GM18873 (cell line): ENCODE data around the gene ZBTB5.

Experiments used
- ATAC-seq: cut with Tn5 transposase; IDR thresholded peaks from one replicate; pipeline ENCODE4 v1.9.1; 2021; ENCODE audit warnings: mild to moderate bottlenecking, moderate library complexity, moderate number of reproducible peaks; ENCODE audit not compliant: unreplicated experiment, low FRiP score

The ZBTB5 gene

GRCh38 chr9:37453827-37454226 is 11.4 kb downstream of the ZBTB5 start:
- no peak for ATAC-seq

GRCh38 chr9:37452611-37453010 is 12.6 kb downstream of the ZBTB5 start:
- no peak for ATAC-seq

GRCh38 chr9:37451628-37452027 is 13.6 kb downstream of the ZBTB5 start:
- ATAC-seq = no peak

- no peak for ATAC-seq
These were observed 15.2 kb downstream of the ZBTB5 start for GRCh38 chr9:37449862-37450632.

- ATAC-seq = no peak
These were observed 18.1 kb downstream of the ZBTB5 start for GRCh38 chr9:37447111-37447510.

- no peak for ATAC-seq
These were observed 18.8 kb downstream of the ZBTB5 start for GRCh38 chr9:37446401-37446800.

GRCh38 chr9:37445832-37446231 is 19.4 kb downstream of the ZBTB5 start:
- no peak for ATAC-seq

- ATAC-seq = no peak
These were observed 20.4 kb downstream of the ZBTB5 start for GRCh38 chr9:37444890-37445289.

GRCh38 chr9:37443566-37443965 is 21.7 kb downstream of the ZBTB5 start:
- ATAC-seq = no peak

- no peak for ATAC-seq
These were observed 22.7 kb downstream of the ZBTB5 start for GRCh38 chr9:37442556-37442955.

- ATAC-seq = no peak
These were observed 23.4 kb downstream of the ZBTB5 start for GRCh38 chr9:37441776-37442370.

GRCh38 chr9:37438359-37438758 is 26.9 kb downstream of the ZBTB5 start:
- no peak for ATAC-seq

GRCh38 chr9:37437621-37438020 is 27.6 kb downstream of the ZBTB5 start:
- no peak for ATAC-seq

GRCh38 chr9:37437010-37437409 is 28.2 kb downstream of the ZBTB5 start:
- ATAC-seq = no peak

GRCh38 chr9:37436540-37436939 is 28.7 kb downstream of the ZBTB5 start:
- ATAC-seq = no peak

- no peak for ATAC-seq
These were observed 31.3 kb downstream of the ZBTB5 start for GRCh38 chr9:37433867-37434371.

- no peak for ATAC-seq
These were observed 33.2 kb downstream of the ZBTB5 start for GRCh38 chr9:37432020-37432419.

GRCh38 chr9:37430841-37431597 is 34.2 kb downstream of the ZBTB5 start:
- no peak for ATAC-seq

GRCh38 chr9:37429441-37430285 is 35.6 kb downstream of the ZBTB5 start:
- ATAC-seq = no peak

GRCh38 chr9:37428345-37428744 is 36.9 kb downstream of the ZBTB5 start:
- no peak for ATAC-seq
